ENCODE data around the gene DCST1.

DNA sequence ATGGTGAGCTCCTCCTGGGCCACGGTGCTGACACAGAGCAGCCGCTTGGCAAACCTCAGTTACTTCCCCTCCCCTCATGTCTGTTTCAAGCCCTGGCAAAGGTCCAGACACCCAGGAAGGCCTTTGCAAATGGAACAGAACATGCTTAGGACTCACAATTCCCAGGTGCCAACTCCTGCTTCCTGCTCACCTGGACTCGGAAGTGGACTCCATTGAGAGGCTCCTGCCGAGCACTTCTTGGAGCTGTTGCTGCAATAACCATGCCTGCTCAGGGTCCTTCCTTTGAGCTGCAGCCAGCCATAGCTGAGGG is 10.7 kb upstream of the DCST1 start:
- TF ChIP-seq, protein P1, sequence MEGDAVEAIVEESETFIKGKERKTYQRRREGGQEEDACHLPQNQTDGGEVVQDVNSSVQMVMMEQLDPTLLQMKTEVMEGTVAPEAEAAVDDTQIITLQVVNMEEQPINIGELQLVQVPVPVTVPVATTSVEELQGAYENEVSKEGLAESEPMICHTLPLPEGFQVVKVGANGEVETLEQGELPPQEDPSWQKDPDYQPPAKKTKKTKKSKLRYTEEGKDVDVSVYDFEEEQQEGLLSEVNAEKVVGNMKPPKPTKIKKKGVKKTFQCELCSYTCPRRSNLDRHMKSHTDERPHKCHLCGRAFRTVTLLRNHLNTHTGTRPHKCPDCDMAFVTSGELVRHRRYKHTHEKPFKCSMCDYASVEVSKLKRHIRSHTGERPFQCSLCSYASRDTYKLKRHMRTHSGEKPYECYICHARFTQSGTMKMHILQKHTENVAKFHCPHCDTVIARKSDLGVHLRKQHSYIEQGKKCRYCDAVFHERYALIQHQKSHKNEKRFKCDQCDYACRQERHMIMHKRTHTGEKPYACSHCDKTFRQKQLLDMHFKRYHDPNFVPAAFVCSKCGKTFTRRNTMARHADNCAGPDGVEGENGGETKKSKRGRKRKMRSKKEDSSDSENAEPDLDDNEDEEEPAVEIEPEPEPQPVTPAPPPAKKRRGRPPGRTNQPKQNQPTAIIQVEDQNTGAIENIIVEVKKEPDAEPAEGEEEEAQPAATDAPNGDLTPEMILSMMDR (IDR thresholded peaks at IDR 0.05), result no peak
- TF ChIP-seq EZH2 (IDR thresholded peaks at IDR 0.05; ENCODE audit: borderline replicate concordance, insufficient read depth, low read depth, low read length, poor library complexity, severe bottlenecking), result no peak

All from B cell (primary cell).